NT2/D1 (cell line): ENCODE results near the gene DNAH1.

ENCODE experiments used
- SUZ12 ChIP-seq: IDR thresholded peaks from 2 replicates; pipeline ENCODE4 v1.6.1; 2011; ENCODE audit not compliant: insufficient read length, insufficient read depth; ENCODE audit errors: extremely low read depth
- ZNF274 ChIP-seq: IDR thresholded peaks from 2 replicates; pipeline ENCODE4 v1.6.1; 2011; ENCODE audit warnings: mild to moderate bottlenecking, low read depth, low read length

DNA sequence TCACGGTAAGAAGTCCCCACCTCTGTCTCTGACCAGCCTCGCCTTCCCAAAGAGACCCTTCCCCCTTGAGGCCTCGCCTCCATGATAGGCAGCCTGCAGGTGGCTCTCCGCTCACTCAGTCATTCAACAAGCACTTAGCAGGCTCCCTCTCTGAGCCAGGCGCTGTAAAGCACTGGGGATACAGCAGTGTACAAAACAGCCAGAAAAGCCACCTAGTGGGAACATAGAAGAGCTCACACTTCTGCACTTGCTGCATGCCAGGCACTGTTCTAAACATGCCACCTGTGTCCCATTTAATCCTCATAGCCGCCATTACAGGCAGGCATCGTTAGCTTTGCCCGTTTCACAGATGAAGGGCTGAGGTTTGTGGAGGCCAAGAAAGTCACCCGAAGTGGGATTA lies 72.8 kb downstream of the DNAH1 start:
- no peak for TF ChIP-seq ZNF274
- TF ChIP-seq SUZ12: no peak
